Smooth muscle cell (in vitro differentiated cells): ENCODE measurements around the gene FLNB. TPM values are rescaled to one million over a fixed set of nuclear protein-coding genes. Genes with fewer than 3 reads are reported as not detected.

ENCODE experiments used
- DNase-seq: peaks from one replicate; lab custom pipeline; 2025; ENCODE audit not compliant: unreplicated experiment; lab: John Stamatoyannopoulos, UW
- H2AFZ ChIP-seq: fragments of 200-600 bp; sonication (generic); 2 replicates; pipeline ENCODE4 v1.6.0; 2016; ENCODE audit warnings: antibody characterized with exemption, low read depth, mild to moderate bottlenecking
- H3F3A ChIP-seq: fragments of 200-600 bp; sonication (generic); 2 replicates; pipeline ENCODE4 v1.6.0; 2017; ENCODE audit warnings: antibody characterized with exemption, low read depth
- H3K27ac ChIP-seq: fragments of 200-600 bp; sonication (generic); 2 replicates; pipeline ENCODE4 v1.5.1; 2016; ENCODE audit warnings: low read depth, mild to moderate bottlenecking
- H3K27me3 ChIP-seq: fragments of 200-600 bp; sonication (generic); 2 replicates; pipeline ENCODE4 v1.6.1; 2016; ENCODE audit warnings: low read depth, mild to moderate bottlenecking
- H3K36me3 ChIP-seq: fragments of 200-600 bp; sonication (generic); 2 replicates; pipeline ENCODE4 v1.5.1; 2016; ENCODE audit warnings: low read depth
- H3K4me1 ChIP-seq: fragments of 200-600 bp; sonication (generic); 2 replicates; pipeline ENCODE4 v1.5.1; 2016; ENCODE audit warnings: low read depth
- H3K4me2 ChIP-seq: fragments of 200-600 bp; sonication (generic); 2 replicates; pipeline ENCODE4 v1.6.0; 2016; ENCODE audit warnings: mild to moderate bottlenecking
- H3K4me3 ChIP-seq: fragments of 200-600 bp; sonication (generic); 2 replicates; pipeline ENCODE4 v1.5.1; 2016; ENCODE audit warnings: mild to moderate bottlenecking
- H3K79me2 ChIP-seq: fragments of 200-600 bp; sonication (generic); 2 replicates; pipeline ENCODE4 v1.6.0; 2016; ENCODE audit warnings: low read depth, mild to moderate bottlenecking
- H3K9ac ChIP-seq: fragments of 200-600 bp; sonication (generic); 2 replicates; pipeline ENCODE4 v1.6.0; 2016; ENCODE audit warnings: low read depth
- H3K9me3 ChIP-seq: fragments of 200-600 bp; sonication (generic); replicated peaks from 2 replicates; pipeline ENCODE4 v1.5.1; 2016; ENCODE audit warnings: low read depth
- H4K20me1 ChIP-seq: fragments of 200-600 bp; sonication (generic); 2 replicates; pipeline ENCODE4 v1.6.0; 2016; ENCODE audit warnings: low read depth
- WGBS: methylation state at CpG from one replicate; pipeline ENCODE4 v1.1.7; 2016; ENCODE audit warnings: low lambda C conversion rate; 5-methylcytosine and 5-hydroxymethylcytosine counted together
- polyA plus RNA-seq: library from polyadenylated mRNA; unstranded; fragments of >200 nt; fragmentation: Nextera tagmentation; extraction: Ambion mirVana; gene quantifications from 2 replicates; pipeline ENCODE4 v1.2.1, GENCODE V29; 2016
- total RNA-seq: library from RNA; depleted of rRNA; stranded (reverse); fragments of >200 nt; gene quantifications from 2 replicates; pipeline ENCODE4 v1.2.3, GENCODE V29; 2014
- TF ChIP-seq, protein P1 (sequence below): fragments of 200-600 bp; sonication (generic); IDR thresholded peaks from 2 replicates; pipeline ENCODE4 v1.5.1; 2017; ENCODE audit warnings: borderline replicate concordance, mild to moderate bottlenecking, antibody characterized with exemption; ENCODE audit not compliant: insufficient read depth, poor library complexity, severe bottlenecking

FLNB gene
- total and polyA plus RNA-seq, 2 experiments from 2014 or later: 52.7 to 145 TPM

DNA sequence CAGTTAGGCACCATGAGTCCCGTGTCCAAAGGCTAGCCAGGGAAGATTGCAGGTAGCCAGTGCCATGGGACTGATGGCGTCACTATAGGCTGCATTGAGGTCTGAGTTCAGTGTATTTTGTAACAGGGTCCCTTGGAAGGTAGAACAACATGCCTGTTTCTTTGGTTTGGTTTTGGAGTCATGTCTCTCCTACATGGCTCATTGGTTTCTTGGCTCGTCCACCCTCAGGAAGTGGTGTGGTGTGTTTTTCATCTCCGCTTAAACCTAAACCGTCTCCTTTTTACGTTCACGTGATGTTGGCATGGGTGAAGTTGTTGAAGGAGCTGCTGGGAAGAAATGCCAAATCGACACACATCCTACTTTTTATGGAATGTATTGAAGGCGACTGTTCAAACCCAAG is 71.6 kb downstream of the FLNB start:
- Histone ChIP-seq H4K20me1 (peaks cover 63% of the 10 kb centered on the region), H3K4me1 (peaks cover 6% of the 10 kb centered on the region), H3K79me2 (peaks cover 73% of the 10 kb centered on the region), H2AFZ (no peak overlapping the region), H3K4me3 (no peak overlapping the region), H3K9ac (no peak overlapping the region), H3F3A (peaks cover 8% of the 10 kb centered on the region), H3K27me3 (no peaks in the 10 kb centered on the region), H3K27ac (no peak overlapping the region), H3K4me2 (no peak overlapping the region), H3K36me3 (no peaks in the 10 kb centered on the region), H3K9me3 (no peaks in the 10 kb centered on the region)
- 98% methylated on average over 9 of the region's 9 CpGs for WGBS
- TF ChIP-seq, protein P1, sequence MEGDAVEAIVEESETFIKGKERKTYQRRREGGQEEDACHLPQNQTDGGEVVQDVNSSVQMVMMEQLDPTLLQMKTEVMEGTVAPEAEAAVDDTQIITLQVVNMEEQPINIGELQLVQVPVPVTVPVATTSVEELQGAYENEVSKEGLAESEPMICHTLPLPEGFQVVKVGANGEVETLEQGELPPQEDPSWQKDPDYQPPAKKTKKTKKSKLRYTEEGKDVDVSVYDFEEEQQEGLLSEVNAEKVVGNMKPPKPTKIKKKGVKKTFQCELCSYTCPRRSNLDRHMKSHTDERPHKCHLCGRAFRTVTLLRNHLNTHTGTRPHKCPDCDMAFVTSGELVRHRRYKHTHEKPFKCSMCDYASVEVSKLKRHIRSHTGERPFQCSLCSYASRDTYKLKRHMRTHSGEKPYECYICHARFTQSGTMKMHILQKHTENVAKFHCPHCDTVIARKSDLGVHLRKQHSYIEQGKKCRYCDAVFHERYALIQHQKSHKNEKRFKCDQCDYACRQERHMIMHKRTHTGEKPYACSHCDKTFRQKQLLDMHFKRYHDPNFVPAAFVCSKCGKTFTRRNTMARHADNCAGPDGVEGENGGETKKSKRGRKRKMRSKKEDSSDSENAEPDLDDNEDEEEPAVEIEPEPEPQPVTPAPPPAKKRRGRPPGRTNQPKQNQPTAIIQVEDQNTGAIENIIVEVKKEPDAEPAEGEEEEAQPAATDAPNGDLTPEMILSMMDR: no peak
- DNase-seq: no peak

DNA sequence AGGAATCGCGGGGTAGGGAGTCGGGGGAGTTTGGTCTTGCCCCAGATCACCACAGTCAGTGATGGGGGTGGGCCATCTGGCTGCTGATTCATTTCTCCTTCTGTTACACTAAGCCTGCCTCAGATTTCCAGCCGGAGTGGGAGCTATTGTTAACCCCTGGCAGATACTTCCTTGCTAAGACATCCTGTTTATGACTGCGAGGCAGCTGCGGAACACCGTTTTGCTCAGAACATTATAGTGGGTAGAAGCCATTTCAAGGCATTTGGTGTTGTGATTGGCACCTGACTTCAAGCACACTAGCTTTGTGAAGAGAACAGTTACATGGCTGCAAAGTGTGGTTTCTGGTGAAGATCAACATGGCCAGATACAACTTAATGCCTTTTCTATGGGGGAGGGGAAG is 73.8 kb downstream of the FLNB start:
- TF ChIP-seq, protein P1: no peak
- peak overlapping the region; percentile 17 for H3K27ac ChIP-seq
- H3K4me3 ChIP-seq: no peak overlapping the region
- H3K9me3 ChIP-seq: no peaks in the 10 kb centered on the region
- WGBS: 13% methylated on average over 7 of the region's 7 CpGs
- H3K4me1 ChIP-seq: peaks cover 6% of the 10 kb centered on the region
- H3K36me3 ChIP-seq: no peaks in the 10 kb centered on the region
- H4K20me1 ChIP-seq: peaks cover 58% of the 10 kb centered on the region
- peaks cover 10% of the 10 kb centered on the region for H3F3A ChIP-seq
- peaks cover 72% of the 10 kb centered on the region for H3K79me2 ChIP-seq
- DNase-seq: no peak
- H3K4me2 ChIP-seq: peak overlapping the region; percentile 45
- no peaks in the 10 kb centered on the region for H3K27me3 ChIP-seq
- no peak overlapping the region for H2AFZ ChIP-seq
- peak overlapping the region; percentile 1 for H3K9ac ChIP-seq

DNA sequence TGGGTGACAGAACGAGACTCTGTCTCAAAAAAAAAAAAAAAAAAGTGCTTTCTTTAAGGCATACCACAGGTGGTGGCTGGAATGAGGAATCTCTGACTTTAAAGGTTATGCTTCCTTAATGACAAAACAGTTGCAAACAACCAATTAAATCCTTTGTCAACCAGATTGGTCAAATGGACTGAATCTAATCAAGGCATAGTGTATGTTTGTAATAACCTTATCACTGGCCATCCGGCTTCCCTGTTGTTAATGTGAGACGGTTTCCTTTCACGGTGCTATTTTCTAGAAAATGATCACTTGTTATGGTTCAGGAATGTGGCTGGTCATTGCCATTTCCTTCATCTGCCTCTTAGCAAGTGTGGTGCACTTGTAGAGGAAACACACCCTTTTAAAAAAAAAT is 75.9 kb downstream of the FLNB start:
- Histone ChIP-seq H3K4me2 (no peak overlapping the region), H3K27me3 (no peaks in the 10 kb centered on the region), H3K4me3 (no peak overlapping the region), H3K4me1 (peaks cover 6% of the 10 kb centered on the region), H3K79me2 (peaks cover 74% of the 10 kb centered on the region), H2AFZ (no peak overlapping the region), H3F3A (peaks cover 10% of the 10 kb centered on the region), H3K9ac (no peak overlapping the region), H3K27ac (no peak overlapping the region), H4K20me1 (peaks cover 53% of the 10 kb centered on the region), H3K9me3 (no peaks in the 10 kb centered on the region), H3K36me3 (no peaks in the 10 kb centered on the region)
- 74% methylated on average over 4 of the region's 4 CpGs for WGBS
- DNase-seq: no peak
- TF ChIP-seq, protein P1: no peak

DNA sequence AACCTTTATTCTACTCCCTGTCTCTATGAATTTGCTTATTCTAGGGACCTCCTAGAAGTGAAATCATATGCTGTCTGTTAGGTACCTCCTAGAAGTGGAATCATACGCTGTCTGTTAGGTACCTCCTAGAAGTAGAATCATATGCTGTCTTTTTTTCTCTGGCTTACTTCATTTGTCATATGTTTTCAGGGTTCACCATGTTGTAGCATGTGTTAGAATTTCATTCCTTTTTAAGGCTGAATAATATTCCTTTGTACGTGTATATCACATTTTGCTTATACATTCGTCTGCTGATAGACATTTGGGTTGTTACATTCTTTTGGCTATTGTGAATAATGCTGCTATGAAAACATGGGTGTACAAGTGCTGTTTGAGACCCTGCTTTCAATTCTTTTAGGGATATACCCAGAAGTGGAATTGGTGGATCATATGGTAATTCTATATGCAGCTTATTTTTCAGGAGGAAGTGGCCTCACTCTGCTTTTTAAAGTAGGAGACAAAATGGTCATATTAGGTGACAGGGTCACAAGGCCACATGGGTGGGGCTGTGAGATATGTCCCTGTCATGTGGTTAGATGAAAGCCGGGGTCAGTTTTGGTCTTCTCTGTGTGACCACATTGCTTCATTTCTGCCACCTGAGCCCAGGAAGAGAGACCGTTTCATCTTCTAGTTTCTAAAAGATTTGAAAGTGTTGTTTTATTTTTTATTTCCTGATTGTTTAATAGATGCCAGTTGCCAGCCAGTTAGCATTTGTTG is 76.7 kb downstream of the FLNB start:
- no peak overlapping the region for H3K9ac ChIP-seq
- H3K4me2 ChIP-seq: no peak overlapping the region
- H3K27ac ChIP-seq: no peak overlapping the region
- peaks cover 6% of the 10 kb centered on the region for H3K4me1 ChIP-seq
- peaks cover 77% of the 10 kb centered on the region for H3K79me2 ChIP-seq
- no peaks in the 10 kb centered on the region for H3K9me3 ChIP-seq
- no peak overlapping the region for H3K4me3 ChIP-seq
- TF ChIP-seq, protein P1: no peak
- no peaks in the 10 kb centered on the region for H3K27me3 ChIP-seq
- no peaks in the 10 kb centered on the region for H3K36me3 ChIP-seq
- DNase-seq: no peak
- peaks cover 51% of the 10 kb centered on the region for H4K20me1 ChIP-seq
- 94% methylated on average over 5 of the region's 5 CpGs for WGBS
- H3F3A ChIP-seq: peaks cover 10% of the 10 kb centered on the region
- no peak overlapping the region for H2AFZ ChIP-seq
